Measurements from ENCODE around the gene STEAP1B.
A peak's percentile ranks its signal among the peaks of the same experiment; 100 is the strongest.
"Not testable (repeated sequence)": the region's sequence is repeated elsewhere in the genome, so short reads cannot be mapped to it uniquely, and the experiment has no call there.

The STEAP1B gene

GRCh38 chr7:22454446-22454845, 45.5 kb downstream of the STEAP1B start:
- no peak for DNase-seq (ENCODE audit: low spot score)

GRCh38 chr7:22452960-22453558, 46.9 kb downstream of the STEAP1B start:
- no peak for DNase-seq (ENCODE audit: low spot score)

- peak; percentile 72 for DNase-seq (ENCODE audit: low spot score)
These were observed 47.6 kb downstream of the STEAP1B start for GRCh38 chr7:22452142-22452959.

- DNase-seq (ENCODE audit: low spot score), result not testable (repeated sequence)
These were observed 50.0 kb downstream of the STEAP1B start for GRCh38 chr7:22450013-22450412.

GRCh38 chr7:22447762-22448161, 52.2 kb downstream of the STEAP1B start:
- no peak for DNase-seq (ENCODE audit: low spot score)

GRCh38 chr7:22447008-22447407, 53.0 kb downstream of the STEAP1B start:
- no peak for DNase-seq (ENCODE audit: low spot score)

- no peak for DNase-seq (ENCODE audit: low spot score)
These were observed 54.1 kb downstream of the STEAP1B start for GRCh38 chr7:22445853-22446252.

- DNase-seq (ENCODE audit: low spot score), result peak; percentile 76
These were observed 54.7 kb downstream of the STEAP1B start for GRCh38 chr7:22445140-22445743.

GRCh38 chr7:22444181-22444971, 55.6 kb downstream of the STEAP1B start:
- DNase-seq (ENCODE audit: low spot score), result peak; percentile 44

GRCh38 chr7:22443370-22444180, 56.4 kb downstream of the STEAP1B start:
- DNase-seq (ENCODE audit: low spot score), result peak; percentile 50

GRCh38 chr7:22442882-22443369, 57.1 kb downstream of the STEAP1B start:
- DNase-seq (ENCODE audit: low spot score), result no peak

- DNase-seq (ENCODE audit: low spot score), result no peak
These were observed 57.7 kb downstream of the STEAP1B start for GRCh38 chr7:22442187-22442881.

GRCh38 chr7:22441157-22441556, 58.8 kb downstream of the STEAP1B start:
- no peak for DNase-seq (ENCODE audit: low spot score)

- DNase-seq (ENCODE audit: low spot score), result no peak
These were observed 61.0 kb downstream of the STEAP1B start for GRCh38 chr7:22438994-22439393.

GRCh38 chr7:22436552-22436951, 63.4 kb downstream of the STEAP1B start:
- DNase-seq (ENCODE audit: low spot score), result not testable (repeated sequence)

- peak; percentile 10 for DNase-seq (ENCODE audit: low spot score)
These were observed 64.3 kb downstream of the STEAP1B start for GRCh38 chr7:22435720-22436119.

GRCh38 chr7:22435105-22435504, 64.9 kb downstream of the STEAP1B start:
- no peak for DNase-seq (ENCODE audit: low spot score)

GRCh38 chr7:22433710-22434460, 66.1 kb downstream of the STEAP1B start:
- no peak for DNase-seq (ENCODE audit: low spot score)

- not testable (repeated sequence) for DNase-seq (ENCODE audit: low spot score)
These were observed 66.8 kb downstream of the STEAP1B start for GRCh38 chr7:22433165-22433700.

All from cerebellar cortex (tissue), 1 donor.